GM18508 (cell line): ENCODE results near the gene SSNA1.

Experiments used
- ATAC-seq: cut with Tn5 transposase; IDR thresholded peaks from one replicate; pipeline ENCODE4 v1.9.1; 2021; ENCODE audit warnings: moderate number of reproducible peaks; ENCODE audit not compliant: insufficient read depth, unreplicated experiment

Gene SSNA1

GRCh38 chr9:137217276-137218211 is 29.1 kb downstream of the SSNA1 start:
- no peak for ATAC-seq

- no peak for ATAC-seq
Measured at GRCh38 chr9:137218212-137218753, 29.8 kb downstream of the SSNA1 start.

- no peak for ATAC-seq
Measured at GRCh38 chr9:137218754-137219271, 30.3 kb downstream of the SSNA1 start.

GRCh38 chr9:137219757-137220316 is 31.4 kb downstream of the SSNA1 start:
- no peak for ATAC-seq

GRCh38 chr9:137220317-137221094 is 32.0 kb downstream of the SSNA1 start:
- ATAC-seq = no peak

- no peak for ATAC-seq
Measured at GRCh38 chr9:137221095-137221505, 32.6 kb downstream of the SSNA1 start.

- ATAC-seq = no peak
Measured at GRCh38 chr9:137221506-137222111, 33.1 kb downstream of the SSNA1 start.

GRCh38 chr9:137222190-137223077 is 34.0 kb downstream of the SSNA1 start, which contains the start of gene RNF208:
TSS of gene RNF208 (minus strand) at chr9:137222240. CDS start at chr9:137221212, 1,028 bp downstream.
- ATAC-seq = no peak

- peak; percentile 42 for ATAC-seq
Measured at GRCh38 chr9:137223078-137223970, 34.8 kb downstream of the SSNA1 start.

- no peak for ATAC-seq
Measured at GRCh38 chr9:137224830-137225694, 36.6 kb downstream of the SSNA1 start, which contains the start of gene CYSRT1. TSS of gene CYSRT1 (plus strand) at chr9:137225174. CDS start at chr9:137225622, 448 bp downstream.

GRCh38 chr9:137225699-137226331 is 37.3 kb downstream of the SSNA1 start:
- no peak for ATAC-seq

- ATAC-seq = no peak
Measured at GRCh38 chr9:137226338-137227053, 38.0 kb downstream of the SSNA1 start.

- no peak for ATAC-seq
Measured at GRCh38 chr9:137227054-137227852, 38.8 kb downstream of the SSNA1 start, which contains the start of gene RNF224. TSS of gene RNF224 (plus strand) at chr9:137227502. CDS start at chr9:137228336, 834 bp downstream.

GRCh38 chr9:137227853-137228505 is 39.5 kb downstream of the SSNA1 start:
- ATAC-seq = no peak
